NT2/D1 (cell line): Measurements from ENCODE around the gene RIPOR3.

ENCODE experiments used
- DNase-seq: peaks from one replicate; pipeline ENCODE4 v3.0.0-alpha.2; 2011; ENCODE audit warnings: low read depth, low spot score
- H3K27me3 ChIP-seq: 2 replicates; pipeline ENCODE4 v1.6.0; 2011; ENCODE audit warnings: mild to moderate bottlenecking; ENCODE audit not compliant: insufficient read length, insufficient read depth
- H3K36me3 ChIP-seq: 2 replicates; pipeline ENCODE4 v1.6.1; 2011; ENCODE audit warnings: mild to moderate bottlenecking, low read length, mixed read lengths; ENCODE audit not compliant: insufficient read depth, insufficient read length
- H3K4me1 ChIP-seq: 2 replicates; pipeline ENCODE4 v1.5.1; 2011; ENCODE audit not compliant: insufficient read depth, insufficient read length
- H3K4me3 ChIP-seq: 2 replicates; pipeline ENCODE4 v1.5.1; 2011; ENCODE audit warnings: low read depth; ENCODE audit not compliant: insufficient read length
- H3K9ac ChIP-seq: 2 replicates; pipeline ENCODE4 v1.6.0; 2011; ENCODE audit warnings: low read depth; ENCODE audit not compliant: insufficient read length
- H3K9me3 ChIP-seq: 2 replicates; pipeline ENCODE4 v1.5.1; 2011; ENCODE audit warnings: mild to moderate bottlenecking, low read length; ENCODE audit not compliant: insufficient read depth
- SUZ12 ChIP-seq: IDR thresholded peaks from 2 replicates; pipeline ENCODE4 v1.6.1; 2011; ENCODE audit not compliant: insufficient read length, insufficient read depth; ENCODE audit errors: extremely low read depth
- YY1 ChIP-seq: IDR thresholded peaks from 2 replicates; pipeline ENCODE4 v1.6.1; 2011; ENCODE audit not compliant: insufficient read length, insufficient read depth
- ZNF274 ChIP-seq: IDR thresholded peaks from 2 replicates; pipeline ENCODE4 v1.6.1; 2011; ENCODE audit warnings: mild to moderate bottlenecking, low read depth, low read length

RIPOR3 gene

GRCh38 chr20:50595988-50596693 is 95.2 kb downstream of the RIPOR3 start:
- Histone ChIP-seq H3K27me3 (no peaks in the 10 kb centered on the region), H3K36me3 (no peaks in the 10 kb centered on the region), H3K9ac (peak overlapping the region; percentile 62), H3K9me3 (no peaks in the 10 kb centered on the region), H3K4me3 (no peak overlapping the region), H3K4me1 (peaks cover 19% of the 10 kb centered on the region)
- TF ChIP-seq SUZ12 (no peak), ZNF274 (no peak), YY1 (no peak)
- no peak for DNase-seq

GRCh38 chr20:50595433-50595895 is 95.9 kb downstream of the RIPOR3 start:
- no peak overlapping the region for H3K4me3 ChIP-seq

GRCh38 chr20:50594591-50595432 is 96.5 kb downstream of the RIPOR3 start:
- Histone ChIP-seq H3K36me3 (peaks cover 7% of the 10 kb centered on the region), H3K4me3 (no peak overlapping the region), H3K27me3 (no peaks in the 10 kb centered on the region), H3K9me3 (no peaks in the 10 kb centered on the region), H3K4me1 (peaks cover 19% of the 10 kb centered on the region), H3K9ac (peak overlapping the region; percentile 13)
- DNase-seq, result no peak
- TF ChIP-seq YY1 (no peak), ZNF274 (no peak), SUZ12 (no peak)

More at GRCh38 chr20:50595433-50595895, 95.9 kb downstream of the RIPOR3 start:
- Histone ChIP-seq H3K9ac (peak overlapping the region; percentile 62), H3K9me3 (no peaks in the 10 kb centered on the region), H3K36me3 (peaks cover 1% of the 10 kb centered on the region), H3K27me3 (no peaks in the 10 kb centered on the region), H3K4me1 (peaks cover 19% of the 10 kb centered on the region)
- DNase-seq, result no peak
- TF ChIP-seq SUZ12, result no peak
- no peak for TF ChIP-seq YY1
- no peak for TF ChIP-seq ZNF274

- H3K4me3 ChIP-seq, result no peak overlapping the region
- no peaks in the 10 kb centered on the region for H3K27me3 ChIP-seq
- H3K4me1 ChIP-seq, result peaks cover 19% of the 10 kb centered on the region
- no peak for DNase-seq
- H3K36me3 ChIP-seq, result peaks cover 13% of the 10 kb centered on the region
- no peak overlapping the region for H3K9ac ChIP-seq
- H3K9me3 ChIP-seq, result no peaks in the 10 kb centered on the region
- no peak for TF ChIP-seq ZNF274
- TF ChIP-seq YY1, result no peak
- TF ChIP-seq SUZ12, result no peak
Measured at GRCh38 chr20:50594231-50594590, 97.1 kb downstream of the RIPOR3 start.

GRCh38 chr20:50593005-50593335 is 98.4 kb downstream of the RIPOR3 start:
- peaks cover 19% of the 10 kb centered on the region for H3K4me1 ChIP-seq
- no peak overlapping the region for H3K4me3 ChIP-seq
- H3K9me3 ChIP-seq, result peaks cover 1% of the 10 kb centered on the region; the same call in 1 of the 2 replicates
- no peak overlapping the region for H3K9ac ChIP-seq
- no peaks in the 10 kb centered on the region for H3K27me3 ChIP-seq
- DNase-seq, result no peak
- H3K36me3 ChIP-seq, result peaks cover 21% of the 10 kb centered on the region
- TF ChIP-seq ZNF274, result no peak
- TF ChIP-seq SUZ12, result no peak
- TF ChIP-seq YY1, result no peak

- no peaks in the 10 kb centered on the region for H3K27me3 ChIP-seq
- peaks cover 19% of the 10 kb centered on the region for H3K4me1 ChIP-seq
- H3K4me3 ChIP-seq, result no peak overlapping the region
- H3K9me3 ChIP-seq, result peaks cover 6% of the 10 kb centered on the region; the same call in 1 of the 2 replicates
- TF ChIP-seq SUZ12, result no peak
- TF ChIP-seq YY1, result no peak
- no peak for TF ChIP-seq ZNF274
- H3K36me3 ChIP-seq, result peaks cover 27% of the 10 kb centered on the region
- no peak for DNase-seq
- H3K9ac ChIP-seq, result no peak overlapping the region
Measured at GRCh38 chr20:50592282-50593004, 98.9 kb downstream of the RIPOR3 start.
